Spinal cord (tissue), 10 donors: ENCODE measurements around the gene FAM83F. TPM values are rescaled to one million over a fixed set of nuclear protein-coding genes. Genes with fewer than 3 reads are reported as not detected.
"Not testable (repeated sequence)": the region's sequence is repeated elsewhere in the genome, so short reads cannot be mapped to it uniquely, and the experiment has no call there.

Experiments used
- DNase-seq, 6 donors: peaks; one replicate each; pipeline versions ENCODE4 v3.0.0 to v3.0.0-alpha.2; 2013 to 2015; ENCODE audit warnings: low spot score in 6 of 6, low read depth in 4 of 6
- H3K27ac ChIP-seq: one replicate; pipeline ENCODE4 v1.5.1; 2013; ENCODE audit warnings: low read depth, low read length, control low read depth
- H3K27me3 ChIP-seq: one replicate; pipeline ENCODE4 v1.6.1; 2013; ENCODE audit warnings: low read length; ENCODE audit not compliant: control insufficient read depth, insufficient read depth
- H3K36me3 ChIP-seq: one replicate; pipeline ENCODE4 v1.6.1; 2013; ENCODE audit warnings: low read length; ENCODE audit not compliant: control insufficient read depth, insufficient read depth
- H3K4me1 ChIP-seq: one replicate; pipeline ENCODE4 v1.6.1; 2013; ENCODE audit warnings: low read length; ENCODE audit not compliant: control insufficient read depth, insufficient read depth
- H3K4me3 ChIP-seq: one replicate; pipeline ENCODE4 v1.5.1; 2013; ENCODE audit warnings: low read depth, low read length, control low read depth
- H3K9me3 ChIP-seq: one replicate; pipeline ENCODE4 v1.6.1; 2013; ENCODE audit warnings: low read length; ENCODE audit not compliant: control insufficient read depth, insufficient read depth
- WGBS: methylation state at CpG from one replicate; pipeline ENCODE4 v1.1.5; 2013; ENCODE audit warnings: missing lambda C conversion rate; ENCODE audit not compliant: insufficient coverage; 5-methylcytosine and 5-hydroxymethylcytosine counted together
- polyA plus RNA-seq, 2 donors: library from polyadenylated mRNA; unstranded; fragments of 120-200 nt; gene quantifications; one replicate each; pipeline ENCODE4 v1.2.1, GENCODE V29; 2013; ENCODE audit not compliant: insufficient read length in 2 of 2
- total RNA-seq, 2 donors: library from RNA; depleted of rRNA in 1 of 2; stranded (reverse); fragments of 120-200 nt in 1 of 2; fragments of >200 nt in 1 of 2; gene quantifications; one replicate each; pipeline versions ENCODE4 v1.2.3 to v1.2.4, GENCODE V29; 2013 to 2014
- donor health status: healthy.

The FAM83F gene
- total and polyA plus RNA-seq, 4 donors, result 0.61 to 1.2 (median 0.72) TPM

DNA sequence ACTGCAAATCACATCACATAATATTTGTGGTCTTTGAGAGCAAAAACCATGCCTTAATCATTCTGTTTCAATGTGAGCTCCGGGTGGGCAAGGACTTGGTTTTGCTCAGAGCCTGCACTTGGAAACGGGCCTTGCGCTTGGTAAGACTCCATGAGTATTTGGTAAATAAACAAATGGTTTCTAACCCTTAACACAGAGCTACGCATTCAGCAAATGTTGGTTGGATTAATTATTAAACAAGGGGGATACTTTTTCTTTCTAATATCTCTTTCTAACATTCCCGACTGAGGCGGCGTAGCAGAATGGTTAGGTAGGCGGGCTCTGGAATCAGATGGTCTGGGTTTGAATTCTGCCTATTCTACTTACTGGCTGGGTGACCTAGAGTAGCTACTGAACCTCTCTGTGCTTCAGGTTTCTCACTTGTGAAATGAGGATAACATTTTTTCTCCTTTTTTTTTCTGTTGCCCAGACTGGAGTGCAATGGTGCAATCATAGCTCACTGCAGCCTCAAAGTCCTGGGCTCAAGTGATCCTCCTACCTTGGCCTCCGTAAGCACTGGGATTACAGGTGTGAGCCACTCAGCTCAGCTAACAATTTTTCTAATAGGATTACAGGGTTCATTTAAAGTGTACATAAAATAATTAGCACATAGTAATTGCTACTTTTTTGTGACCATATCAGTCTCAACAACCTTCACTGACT, 3.4 kb upstream of the FAM83F start:
- peaks cover 16% of the 10 kb centered on the region for H3K4me1 ChIP-seq
- H3K9me3 ChIP-seq, result no peaks in the 10 kb centered on the region
- peaks cover 23% of the 10 kb centered on the region for H3K27me3 ChIP-seq
- H3K36me3 ChIP-seq, result no peaks in the 10 kb centered on the region
- H3K4me3 ChIP-seq, result no peak overlapping the region
- no peak overlapping the region for H3K27ac ChIP-seq
- no CpG with 5 or more reads among the region's 9 CpGs for WGBS
- DNase-seq, result no peak

DNA sequence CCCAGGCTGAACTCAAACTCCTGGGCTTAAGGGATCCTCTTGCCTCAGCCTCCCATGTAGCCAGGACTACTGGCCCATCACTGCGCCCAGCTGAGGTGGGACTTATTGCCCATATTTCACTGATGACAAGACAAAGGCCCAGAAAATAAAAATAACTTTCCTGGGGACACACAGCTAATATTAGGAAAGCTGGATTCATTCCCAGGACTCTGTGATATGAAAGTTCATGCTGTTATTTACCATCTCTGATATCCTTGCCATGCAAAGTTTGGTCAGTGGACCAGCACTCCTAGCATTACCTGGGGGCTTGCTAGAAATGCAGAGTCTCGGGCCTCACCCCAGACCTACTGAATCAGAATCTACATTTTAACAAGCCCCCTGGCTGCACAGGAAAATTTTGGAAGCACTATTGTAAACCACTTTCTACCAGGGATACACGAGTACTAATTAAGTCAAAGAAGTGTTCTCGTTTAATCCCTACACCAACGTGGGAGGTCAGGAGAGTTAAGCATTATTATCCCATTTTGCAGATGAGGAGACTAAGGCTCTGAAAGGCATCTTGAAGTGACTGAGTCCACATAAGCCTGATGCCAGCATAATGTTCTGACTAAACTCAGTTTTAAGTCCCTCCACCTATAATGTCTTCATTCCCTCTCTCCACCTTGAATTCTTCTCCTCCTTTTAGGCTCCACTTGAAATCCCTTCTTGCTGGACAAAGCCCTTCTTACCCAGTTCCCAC, 2.5 kb upstream of the FAM83F start:
- no peak overlapping the region for H3K4me3 ChIP-seq
- WGBS, result 94% methylated on average over 2 of the region's 5 CpGs
- H3K4me1 ChIP-seq, result peaks cover 16% of the 10 kb centered on the region
- DNase-seq, result no peak
- H3K9me3 ChIP-seq, result no peaks in the 10 kb centered on the region
- peaks cover 23% of the 10 kb centered on the region for H3K27me3 ChIP-seq
- no peaks in the 10 kb centered on the region for H3K36me3 ChIP-seq
- no peak overlapping the region for H3K27ac ChIP-seq

DNA sequence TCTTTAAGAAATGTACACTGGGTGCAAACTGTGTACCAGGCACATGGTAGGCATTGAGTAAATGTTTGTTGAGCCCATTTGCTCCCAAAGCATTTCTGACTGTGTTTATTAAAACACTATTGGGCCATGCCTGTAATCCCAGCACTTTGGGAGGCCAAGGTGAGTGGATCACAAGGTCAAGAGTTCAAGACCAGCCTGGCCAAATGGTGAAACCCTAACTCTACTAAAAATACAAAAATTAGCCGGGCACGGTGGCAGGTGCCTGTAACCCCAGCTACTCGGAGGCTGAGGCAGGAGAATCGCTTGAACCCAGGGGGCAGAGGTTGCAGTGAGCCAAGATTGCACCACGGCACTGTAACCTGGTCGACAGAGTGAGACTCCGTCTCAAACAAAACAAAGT, 1.9 kb upstream of the FAM83F start:
- WGBS, result 98% methylated on average over 7 of the region's 7 CpGs
- DNase-seq, result not testable (repeated sequence)

DNA sequence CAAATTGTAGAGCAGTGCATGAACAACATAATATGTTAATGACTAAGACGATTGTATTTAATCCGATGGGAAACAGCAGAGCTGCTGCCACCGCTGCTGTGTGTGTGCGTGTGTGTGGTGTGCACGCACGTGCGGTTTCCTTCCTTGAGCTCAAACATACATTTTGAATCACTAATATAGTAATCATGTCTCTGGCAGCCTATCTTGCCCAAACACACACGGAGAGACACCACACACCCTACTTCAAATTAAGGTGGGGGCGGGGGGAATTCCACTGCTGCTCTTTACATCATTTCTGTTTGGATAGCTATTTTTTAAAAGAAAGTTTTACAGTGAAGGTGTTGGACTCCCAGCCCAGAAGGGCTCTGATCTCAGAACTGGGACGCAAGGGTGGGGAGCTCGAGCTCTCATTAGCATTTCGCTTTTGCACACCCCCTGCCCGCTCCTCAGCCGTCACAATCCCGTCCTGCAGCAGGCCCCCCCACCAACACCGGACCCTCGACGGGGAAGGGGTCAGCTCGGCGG, 651 bp upstream of the FAM83F start:
- H3K27ac ChIP-seq, result no peak overlapping the region
- H3K4me3 ChIP-seq, result no peak overlapping the region
- peaks cover 33% of the 10 kb centered on the region for H3K4me1 ChIP-seq
- H3K9me3 ChIP-seq, result no peaks in the 10 kb centered on the region
- H3K27me3 ChIP-seq, result peaks cover 23% of the 10 kb centered on the region
- WGBS, result 30% methylated on average over 12 of the region's 20 CpGs
- peak in 1 of 6 donors; percentile 69 for DNase-seq
- H3K36me3 ChIP-seq, result no peaks in the 10 kb centered on the region

More for the DNA sequence above, 1.9 kb upstream of the FAM83F start:
- peaks cover 23% of the 10 kb centered on the region for H3K27me3 ChIP-seq
- H3K4me3 ChIP-seq, H3K9me3 ChIP-seq, H3K27ac ChIP-seq, H3K36me3 ChIP-seq: not testable (repeated sequence)
- H3K4me1 ChIP-seq, result peaks cover 21% of the 10 kb centered on the region

DNA sequence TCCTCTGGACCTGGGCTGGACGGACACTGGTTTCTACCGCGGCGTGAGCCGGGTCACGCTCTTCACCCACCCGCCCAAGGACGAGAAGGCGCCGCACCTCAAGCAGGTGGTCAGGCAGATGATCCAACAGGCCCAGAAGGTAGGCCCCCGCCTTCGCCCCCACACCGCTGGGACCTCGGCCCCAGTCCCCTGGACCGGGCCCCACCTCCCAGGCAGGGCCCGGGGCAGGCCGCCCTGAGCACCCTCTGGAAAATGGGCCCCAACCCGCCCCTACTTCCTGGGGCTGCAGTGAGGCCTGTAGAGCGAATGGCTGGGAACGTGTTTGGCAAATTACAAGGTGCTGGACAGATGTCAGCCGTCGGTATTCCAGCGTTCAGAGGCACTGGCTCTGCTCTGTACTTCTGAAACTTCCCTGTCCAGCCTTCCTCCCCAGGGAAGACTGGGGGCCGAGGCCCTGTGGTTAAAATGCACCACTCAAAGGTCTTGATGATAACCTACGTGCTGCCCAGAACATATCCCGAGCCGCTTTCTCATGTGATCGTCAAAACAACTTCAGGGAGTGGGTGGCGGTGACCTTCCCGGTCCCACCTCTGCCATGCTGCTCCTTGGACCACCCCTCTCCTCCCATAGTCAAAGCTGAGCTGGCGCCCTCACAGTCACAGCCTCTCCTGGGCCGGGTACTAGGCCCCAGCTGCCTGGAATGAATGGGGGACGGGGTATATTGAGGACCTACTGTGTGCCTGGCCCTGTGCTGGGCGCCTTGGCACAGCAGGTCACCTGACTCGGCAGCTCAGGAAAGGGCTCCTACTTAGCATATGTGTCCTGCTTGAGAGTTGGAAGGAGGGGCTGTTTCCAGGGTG, 869 bp downstream of the FAM83F start:
- WGBS, result 67% methylated on average over 33 of the region's 35 CpGs
- H3K36me3 ChIP-seq, result no peaks in the 10 kb centered on the region
- H3K4me3 ChIP-seq, result peak overlapping the region; percentile 16
- no peak for DNase-seq
- peaks cover 23% of the 10 kb centered on the region for H3K27me3 ChIP-seq
- peaks cover 34% of the 10 kb centered on the region for H3K4me1 ChIP-seq
- no peaks in the 10 kb centered on the region for H3K9me3 ChIP-seq
- H3K27ac ChIP-seq, result peak overlapping the region; percentile 88

DNA sequence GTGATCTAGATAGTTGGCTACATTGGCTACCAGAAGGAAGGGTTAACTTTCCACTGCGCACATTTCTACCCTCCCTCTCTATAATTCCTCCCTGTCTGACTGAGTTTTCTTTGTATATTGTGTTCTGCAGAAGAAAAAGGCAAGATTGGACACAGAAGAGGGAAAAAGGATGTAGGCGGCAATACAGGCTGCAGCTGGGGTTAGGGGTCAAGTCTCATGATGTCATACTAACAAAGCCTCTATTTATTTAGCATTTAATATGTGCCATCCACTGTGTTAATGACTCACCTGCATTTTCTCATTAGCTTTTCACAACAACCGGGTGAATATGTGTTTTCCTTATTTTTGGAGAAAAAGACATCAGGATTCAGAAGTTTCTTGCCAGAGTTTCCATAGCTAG, 2.0 kb downstream of the FAM83F start:
- Histone ChIP-seq H3K9me3 (no peaks in the 10 kb centered on the region), H3K36me3 (no peaks in the 10 kb centered on the region), H3K4me1 (peaks cover 36% of the 10 kb centered on the region), H3K27ac (peak overlapping the region; percentile 88), H3K27me3 (peaks cover 23% of the 10 kb centered on the region), H3K4me3 (no peak overlapping the region)
- no CpG with 5 or more reads among the region's 3 CpGs for WGBS
- peak in 1 of 6 donors; percentile 29 for DNase-seq

DNA sequence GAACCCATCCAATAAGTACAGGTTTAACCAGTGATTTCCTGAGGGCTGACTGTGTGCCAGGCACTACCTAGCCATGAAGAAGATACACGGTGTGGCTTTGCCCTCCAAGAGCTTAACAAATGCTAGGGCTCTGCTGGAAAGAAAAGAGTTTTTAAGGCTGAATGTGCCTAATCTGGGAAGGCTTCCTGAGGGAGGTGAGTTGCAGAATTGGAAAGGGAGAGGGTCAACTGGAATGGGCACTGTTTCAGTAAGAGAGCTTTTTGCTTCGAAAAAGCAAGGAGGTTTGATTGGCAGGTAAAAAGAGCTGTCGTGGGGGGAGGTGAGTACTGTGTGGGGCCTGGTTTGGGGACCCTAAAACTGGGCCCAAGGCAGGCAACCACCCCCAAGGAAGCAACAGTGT, 2.7 kb downstream of the FAM83F start:
- peaks cover 23% of the 10 kb centered on the region for H3K27me3 ChIP-seq
- H3K4me1 ChIP-seq, result peaks cover 43% of the 10 kb centered on the region
- H3K36me3 ChIP-seq, result no peaks in the 10 kb centered on the region
- H3K4me3 ChIP-seq, result no peak overlapping the region
- WGBS, result 93% methylated on average over 2 of the region's 3 CpGs
- no peaks in the 10 kb centered on the region for H3K9me3 ChIP-seq
- DNase-seq, result no peak
- peak overlapping the region; percentile 88 for H3K27ac ChIP-seq

DNA sequence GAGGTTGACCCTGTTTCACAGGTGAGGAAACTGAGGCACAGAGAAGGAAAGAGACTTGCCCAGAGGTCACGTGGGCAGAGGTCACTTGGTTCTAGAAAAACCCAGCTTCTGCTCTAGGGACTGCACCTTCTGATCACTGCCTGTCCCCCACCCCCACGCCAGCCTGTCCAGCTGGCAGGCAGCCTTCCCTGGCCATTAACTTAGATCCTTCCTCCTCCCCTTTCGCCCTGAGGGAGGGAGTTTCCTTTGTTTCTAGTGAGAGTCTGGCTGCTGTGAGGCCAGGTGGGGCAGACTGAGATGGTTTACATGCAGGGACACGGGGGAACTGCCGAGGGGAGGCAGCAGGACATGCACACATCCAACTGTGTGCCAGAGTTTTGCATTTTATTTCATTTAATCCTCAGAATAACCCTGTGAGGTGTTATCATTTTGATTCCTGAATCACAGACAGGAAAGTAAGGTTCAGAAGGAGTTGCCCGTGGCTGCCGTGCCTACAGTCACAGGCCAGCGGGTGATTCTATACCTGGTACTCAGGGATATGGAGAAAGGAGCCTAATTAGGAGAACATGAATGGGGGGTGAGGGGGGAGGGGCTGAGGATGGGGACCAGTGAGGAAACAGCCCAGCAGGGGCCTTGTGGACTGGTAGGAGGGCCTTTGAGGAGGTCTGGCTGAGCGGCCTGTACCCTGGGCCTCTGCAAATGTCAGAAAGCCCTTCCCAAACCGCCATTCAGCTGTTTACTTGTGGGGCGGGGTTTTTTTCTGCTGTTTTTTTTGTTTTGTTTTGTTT, 3.4 kb downstream of the FAM83F start:
- 51% methylated on average over 8 of the region's 11 CpGs for WGBS
- no peaks in the 10 kb centered on the region for H3K9me3 ChIP-seq
- peaks cover 23% of the 10 kb centered on the region for H3K27me3 ChIP-seq
- peaks cover 46% of the 10 kb centered on the region for H3K4me1 ChIP-seq
- H3K36me3 ChIP-seq, result no peaks in the 10 kb centered on the region
- peak overlapping the region; percentile 88 for H3K27ac ChIP-seq
- DNase-seq, result peak in 2 of 6 donors; percentile 41 to 69
- H3K4me3 ChIP-seq, result no peak overlapping the region
